Measurements from ENCODE around the gene SNAPC1.
A peak's percentile ranks its signal among the peaks of the same experiment; 100 is the strongest.
"Not testable (repeated sequence)": the region's sequence is repeated elsewhere in the genome, so short reads cannot be mapped to it uniquely, and the experiment has no call there.

SNAPC1 gene

DNA sequence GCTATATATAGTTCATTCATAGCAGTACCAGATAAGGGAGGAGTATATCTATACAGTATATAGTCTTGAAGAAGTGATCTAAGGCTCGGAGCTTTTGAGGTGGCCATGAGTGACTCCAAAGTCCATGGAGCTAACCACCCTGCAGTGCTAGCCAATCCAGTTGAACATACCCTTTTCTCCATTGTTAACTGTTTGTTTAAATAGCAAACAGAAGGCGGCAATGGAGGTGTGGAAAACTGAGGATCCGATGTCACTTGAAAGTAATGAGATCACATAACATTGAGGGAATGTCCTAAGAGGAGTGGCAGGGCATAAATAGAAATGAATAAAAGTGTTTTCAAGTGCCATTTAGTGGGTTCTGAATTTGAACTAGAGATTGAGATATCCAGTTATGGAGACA, 12.4 kb upstream of the SNAPC1 start:
- no peak for DNase-seq (ENCODE audit: low read depth in 2 of 2)

DNA sequence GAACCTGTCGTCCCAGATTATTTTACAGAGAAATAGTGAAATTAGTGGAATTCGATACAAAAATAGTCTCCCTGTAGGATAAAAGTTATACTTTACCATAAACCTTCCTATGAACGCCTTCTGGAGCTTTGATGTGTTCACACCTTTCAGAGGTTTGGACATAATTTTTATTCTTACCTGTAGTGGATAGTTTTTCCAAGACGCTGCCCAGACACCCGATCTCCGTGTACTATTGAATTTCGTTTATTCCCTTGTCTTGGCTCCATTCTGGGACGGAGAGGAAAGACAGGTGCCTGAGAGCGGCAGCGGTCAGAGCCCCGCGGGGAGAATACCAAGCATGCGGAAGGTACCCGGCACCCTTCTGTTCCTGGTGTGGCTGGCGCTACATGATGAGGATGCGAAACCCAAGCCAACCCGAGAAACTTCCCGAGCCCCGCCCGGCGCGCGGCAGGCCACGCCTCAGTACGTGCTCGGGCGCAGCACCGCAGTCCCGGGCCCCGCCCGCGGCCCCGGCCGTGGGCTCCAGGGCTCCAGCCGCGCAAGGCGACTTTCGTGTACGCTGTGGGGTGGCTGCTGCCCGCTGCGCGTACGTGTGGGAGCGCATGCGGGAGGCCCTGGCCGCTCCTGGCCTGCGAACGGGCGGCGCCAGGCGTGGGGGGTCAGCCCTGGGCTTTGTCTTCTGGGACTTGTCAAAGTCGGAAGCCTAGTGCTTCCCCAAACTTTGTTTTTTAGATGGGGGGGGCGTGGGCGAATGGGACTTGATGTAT, 11.3 kb upstream of the SNAPC1 start:
- peak; percentile 53 to 57 for DNase-seq (ENCODE audit: low read depth in 2 of 2)

DNA sequence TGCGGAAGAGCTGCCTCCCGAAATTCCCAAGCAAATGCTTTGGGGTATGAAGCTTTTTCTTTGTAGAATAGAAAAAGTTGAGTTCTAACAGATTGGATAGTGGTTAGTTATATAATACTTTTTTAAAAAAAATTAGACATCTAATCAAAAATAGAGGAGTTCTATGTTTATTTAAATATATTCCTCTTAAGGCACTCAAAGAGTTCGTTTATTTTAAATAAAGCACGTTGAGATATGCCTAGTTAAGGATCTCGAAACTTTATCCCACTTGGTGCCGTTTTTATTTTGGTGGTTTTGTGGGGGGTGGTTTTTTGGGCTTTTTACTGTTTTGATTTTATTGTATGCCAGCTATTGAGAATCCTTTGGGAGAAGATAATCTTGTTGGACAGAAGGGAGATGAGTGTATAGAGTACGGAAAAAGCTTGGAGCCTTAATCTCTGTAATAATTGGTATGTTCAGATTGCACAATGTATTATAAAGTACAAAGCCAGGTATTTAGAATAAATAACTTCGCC, 10.7 kb upstream of the SNAPC1 start:
- DNase-seq (ENCODE audit: low read depth in 2 of 2), result no peak

DNA sequence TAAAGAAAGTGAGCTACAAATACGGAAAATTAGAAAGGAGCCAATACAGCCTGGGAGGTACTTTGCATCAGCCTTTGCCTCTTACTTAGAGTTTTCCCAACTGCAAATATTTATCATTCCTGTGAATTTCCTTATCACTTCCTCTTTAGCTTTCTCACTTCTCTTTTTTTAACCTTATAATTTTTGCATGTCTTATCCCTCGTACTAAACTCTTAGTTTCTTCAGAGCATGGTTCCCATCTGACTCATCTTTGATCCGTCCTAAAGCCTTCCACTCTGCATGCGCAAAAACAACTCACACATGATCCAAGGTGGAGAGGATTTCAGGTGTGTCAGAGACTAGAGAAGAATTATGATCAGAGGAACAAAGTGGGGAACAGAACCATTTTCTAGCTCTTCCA, 9.6 kb upstream of the SNAPC1 start:
- no peak for DNase-seq (ENCODE audit: low read depth in 2 of 2)

GRCh38 chr14:61753631-61754030, 8.6 kb upstream of the SNAPC1 start:
- DNase-seq (ENCODE audit: low read depth in 2 of 2), result no peak

- no peak for DNase-seq (ENCODE audit: low read depth in 2 of 2)
Observed at GRCh38 chr14:61754627-61755381, 7.4 kb upstream of the SNAPC1 start.

DNA sequence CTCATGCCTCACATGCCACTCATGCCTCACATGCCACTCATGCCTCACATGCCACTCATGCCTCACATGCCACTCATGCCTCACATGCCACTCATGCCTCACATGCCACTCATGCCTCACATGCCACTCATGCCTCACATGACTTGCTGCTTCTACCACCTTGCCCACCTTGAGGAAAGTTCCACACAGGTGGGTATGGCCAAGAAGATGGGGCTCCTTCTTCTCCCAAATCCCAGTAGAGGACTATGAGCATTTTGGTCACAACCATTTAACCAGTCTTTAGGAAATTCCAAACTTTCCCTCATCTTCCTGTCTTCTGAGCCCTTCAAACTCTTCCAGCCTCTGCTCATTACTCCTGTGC, 6.9 kb upstream of the SNAPC1 start:
- not testable (repeated sequence) for DNase-seq (ENCODE audit: low read depth in 2 of 2)

DNA sequence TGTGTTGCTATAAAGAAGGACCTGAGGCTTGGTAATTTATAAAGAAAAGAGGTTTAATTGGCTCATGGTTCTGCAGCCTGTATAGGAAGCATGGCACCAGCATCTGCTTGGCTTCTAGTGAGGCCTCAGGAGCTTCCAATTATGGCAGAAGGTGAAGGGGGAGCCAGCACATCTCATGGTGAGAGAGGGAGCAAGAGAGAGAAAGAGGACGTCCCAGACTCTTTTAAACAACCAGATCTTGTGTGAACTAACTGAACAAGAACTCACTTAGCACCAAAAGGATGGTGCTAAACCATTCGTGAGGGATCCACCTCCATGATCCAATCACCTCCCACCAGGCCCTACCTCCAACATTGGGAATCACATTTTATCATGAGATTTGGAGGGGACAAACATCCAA, 6.1 kb upstream of the SNAPC1 start:
- no peak for DNase-seq (ENCODE audit: low read depth in 2 of 2)

DNA sequence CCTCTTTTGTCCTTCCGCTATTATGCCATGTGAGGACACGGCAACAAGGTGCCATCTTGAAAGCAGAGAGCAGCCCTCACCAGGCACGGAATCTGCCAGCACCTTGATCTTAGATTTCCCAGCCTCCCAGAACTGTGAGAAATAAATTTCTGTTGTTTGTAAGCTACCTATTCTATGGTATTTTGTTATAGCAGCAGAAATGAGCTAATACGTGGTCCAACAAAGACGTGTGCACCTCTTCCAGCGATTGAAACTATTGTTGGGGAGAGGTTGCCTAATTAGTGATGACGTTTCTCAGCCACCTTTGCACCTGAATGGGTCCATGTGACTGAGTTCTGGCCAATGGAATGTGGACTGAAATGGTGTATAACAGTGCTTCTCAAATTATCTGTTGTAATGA, 2.3 kb upstream of the SNAPC1 start:
- no peak for DNase-seq (ENCODE audit: low read depth in 2 of 2)

DNA sequence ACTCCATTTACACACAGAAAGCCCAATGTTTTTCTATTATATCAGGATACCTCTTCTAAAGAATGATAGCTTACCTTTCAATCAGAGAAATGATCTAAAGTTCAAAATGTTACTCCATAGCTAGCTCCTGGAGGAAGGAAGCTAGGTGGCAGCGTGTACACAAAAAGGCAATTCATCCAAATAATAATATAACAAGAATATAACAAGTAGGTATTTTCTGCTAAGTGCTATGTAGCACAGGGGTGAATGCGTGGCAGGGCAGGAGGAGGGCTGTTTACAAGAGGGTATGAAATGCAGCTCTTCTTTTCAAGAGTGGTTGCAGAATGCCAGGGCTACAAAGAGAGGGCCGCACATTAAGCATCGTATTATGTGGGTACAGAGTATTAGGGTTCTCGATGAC, 663 bp upstream of the SNAPC1 start:
- DNase-seq (ENCODE audit: low read depth in 2 of 2), result no peak

GRCh38 chr14:61764342-61765122, 2.3 kb downstream of the SNAPC1 start:
- no peak for DNase-seq (ENCODE audit: low read depth in 2 of 2)

- no peak for DNase-seq (ENCODE audit: low read depth in 2 of 2)
Observed at GRCh38 chr14:61765225-61765943, 3.2 kb downstream of the SNAPC1 start.

- no peak for DNase-seq (ENCODE audit: low read depth in 2 of 2)
Observed at GRCh38 chr14:61766151-61766550, 3.9 kb downstream of the SNAPC1 start.

DNA sequence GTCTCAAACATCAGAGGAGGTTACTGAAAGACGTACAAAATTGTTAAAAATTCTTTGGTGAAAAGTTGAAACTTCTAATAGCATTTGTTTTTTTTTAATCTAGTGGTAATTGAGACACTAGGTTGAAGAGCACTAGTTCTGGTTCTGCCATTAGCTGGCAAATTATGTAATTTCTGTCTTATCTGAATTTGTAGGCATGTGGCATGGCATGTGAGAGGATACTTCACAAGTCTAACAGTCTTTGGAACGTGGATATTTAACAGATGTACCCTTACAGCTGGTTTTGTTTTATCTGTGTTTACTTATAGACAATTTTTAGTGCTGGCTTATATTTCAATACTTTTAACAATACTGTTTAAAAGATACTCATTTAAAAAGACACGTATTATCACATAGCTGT, 6.0 kb downstream of the SNAPC1 start:
- DNase-seq (ENCODE audit: low read depth in 2 of 2), result no peak

DNA sequence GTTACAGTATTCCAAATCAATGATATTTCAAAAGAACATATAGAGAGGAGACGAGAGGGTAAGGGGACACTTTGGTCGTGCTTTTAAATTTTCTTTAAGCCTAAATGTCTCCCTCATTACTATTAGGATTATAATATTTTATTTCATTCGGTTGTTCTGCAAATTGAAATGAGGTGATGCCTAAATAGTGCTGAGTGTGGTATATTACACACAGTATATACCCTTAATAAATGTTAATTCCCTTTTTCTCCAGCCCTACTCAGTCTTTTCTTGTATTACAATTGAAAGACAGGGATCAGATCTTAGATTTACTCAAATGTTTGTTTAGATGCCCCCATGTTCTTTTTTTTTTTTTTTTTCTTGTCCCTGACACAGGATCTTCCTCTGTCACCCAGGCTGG, 7.7 kb downstream of the SNAPC1 start:
- DNase-seq (ENCODE audit: low read depth in 2 of 2), result no peak

GRCh38 chr14:61774861-61775260, 12.6 kb downstream of the SNAPC1 start:
- DNase-seq (ENCODE audit: low read depth in 2 of 2), result no peak

DNA sequence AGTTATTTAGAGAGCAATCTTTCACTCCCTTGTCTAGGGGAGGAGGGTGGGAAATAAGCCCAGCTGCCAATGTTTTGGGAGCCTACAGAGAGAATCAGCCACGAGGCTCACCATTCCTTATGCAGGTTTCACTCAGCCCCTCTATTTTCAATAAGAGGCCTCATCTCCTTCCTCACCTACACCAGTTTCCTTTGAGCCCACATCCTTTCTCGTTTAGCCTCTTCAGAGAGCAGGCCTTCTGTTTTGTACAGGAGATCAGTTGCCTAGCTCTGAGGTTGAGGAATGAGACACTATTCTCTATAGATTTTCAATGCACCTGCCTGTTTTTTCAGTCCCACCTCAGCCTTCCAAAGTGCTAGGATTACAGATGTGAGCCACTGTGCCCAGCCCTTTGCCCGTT, 17.9 kb downstream of the SNAPC1 start:
- DNase-seq (ENCODE audit: low read depth in 2 of 2), result no peak

DNA sequence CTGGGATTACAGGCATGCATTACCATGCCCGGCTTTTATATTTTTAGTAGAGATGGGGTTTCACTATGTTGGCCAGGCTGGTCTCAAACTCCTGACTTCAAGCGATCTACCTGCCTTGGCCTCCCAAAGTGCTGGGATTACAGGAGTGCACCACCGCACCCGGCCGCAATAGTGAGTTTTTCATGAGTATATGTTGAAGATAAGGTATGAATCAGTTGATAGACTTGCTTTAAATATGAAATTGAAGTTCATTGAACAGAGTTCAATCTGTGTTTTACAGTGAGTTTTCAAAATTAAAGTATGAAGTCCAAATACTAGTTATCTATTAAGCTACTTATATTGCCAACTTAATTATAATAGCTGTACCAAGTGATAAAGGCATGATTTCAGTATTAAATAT, 35.1 kb downstream of the SNAPC1 start:
- DNase-seq (ENCODE audit: low read depth in 2 of 2), result no peak

DNA sequence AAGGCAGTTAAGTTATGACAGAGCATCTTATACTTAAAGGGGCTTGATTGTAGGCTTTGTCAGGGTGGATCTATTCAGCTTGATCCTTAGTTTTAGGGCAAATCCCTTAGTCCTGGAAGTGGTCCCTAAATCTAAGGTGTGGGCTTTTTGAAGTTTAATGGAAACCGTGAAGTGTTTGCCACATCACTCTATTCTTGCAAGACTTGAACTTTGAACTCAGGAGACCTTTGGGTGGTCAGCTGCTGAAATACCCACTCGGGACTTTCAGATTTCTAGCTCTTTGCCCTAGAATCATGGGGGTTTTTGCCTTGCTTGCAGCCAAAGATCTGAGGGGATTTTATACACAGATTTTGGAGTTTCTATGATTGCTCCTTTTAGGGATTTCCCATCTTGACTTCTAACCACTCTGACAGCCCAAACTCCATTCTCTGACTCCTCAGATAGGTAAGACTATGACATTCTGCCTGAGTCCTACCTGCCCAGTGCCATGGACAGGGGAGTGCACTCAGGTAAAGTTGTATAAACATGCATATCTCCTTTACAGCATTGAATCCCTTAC, 39.9 kb downstream of the SNAPC1 start:
- no peak for DNase-seq (ENCODE audit: low read depth in 2 of 2)

DNA sequence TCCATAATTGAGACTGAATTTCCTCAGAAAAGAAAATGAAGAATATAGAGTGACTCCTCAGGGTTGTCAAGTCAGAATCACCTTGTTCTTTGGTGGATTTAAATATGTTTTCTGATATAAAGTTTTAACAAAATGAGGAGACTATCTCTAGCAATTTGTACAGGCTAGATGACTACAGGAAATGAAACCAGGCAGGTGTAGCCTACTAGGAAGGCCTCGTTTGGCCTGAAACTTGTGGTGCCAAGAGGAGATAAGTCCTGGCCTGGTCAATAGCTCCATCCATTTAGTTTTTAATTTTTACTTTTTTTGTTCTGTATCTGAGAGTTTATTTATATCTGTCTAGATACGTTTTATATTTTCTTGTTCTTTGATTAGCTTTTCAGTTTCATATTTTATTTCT, 41.5 kb downstream of the SNAPC1 start:
- no peak for DNase-seq (ENCODE audit: low read depth in 2 of 2)

DNA sequence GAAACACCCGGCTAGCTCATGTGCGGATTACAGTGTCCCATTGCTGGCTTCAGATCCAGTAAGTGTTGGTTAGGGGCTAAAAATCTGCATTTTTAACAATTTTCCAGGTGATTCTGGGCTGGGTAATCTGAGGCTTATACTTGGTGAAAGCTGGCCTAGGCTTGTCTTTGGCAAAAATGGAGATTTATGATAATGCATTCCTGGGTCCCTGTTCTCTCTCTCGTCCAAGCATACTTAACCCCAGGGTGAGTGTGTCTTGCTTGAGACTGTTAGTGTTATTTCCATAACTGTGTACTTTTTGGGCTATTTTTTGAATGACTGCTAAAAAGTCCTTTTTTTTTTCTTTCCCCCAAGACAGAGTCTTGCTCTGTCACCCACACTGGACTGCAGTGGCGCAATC, 43.2 kb downstream of the SNAPC1 start:
- DNase-seq (ENCODE audit: low read depth in 2 of 2), result no peak

Data from stimulated activated CD8-positive, alpha-beta memory T cell treated with anti-CD3 and anti-CD28 coated beads, Interleukin-7, amount 100 ng/mL, for 1 hour (primary cell).